Activated CD4-positive, alpha-beta T cell treated with anti-CD3 and anti-CD28 coated beads for 48 hours (primary cell): ENCODE measurements around the gene HPCAL1.
"Not testable (repeated sequence)": the region's sequence is repeated elsewhere in the genome, so short reads cannot be mapped to it uniquely, and the experiment has no call there.

Source experiments
- DNase-seq: peaks from one replicate; pipeline ENCODE4 v3.0.0-alpha.2; 2020

The HPCAL1 gene

GRCh38 chr2:10302479-10303180, at the start of gene HPCAL1:
HPCAL1 (plus strand) TSS chr2:10302904; CDS start chr2:10419758, 116,854 bp downstream.
- DNase-seq = peak; percentile 85

GRCh38 chr2:10253596-10254372, 48.9 kb upstream of the HPCAL1 start:
- no peak for DNase-seq

GRCh38 chr2:10254373-10255188, 48.1 kb upstream of the HPCAL1 start:
- DNase-seq = no peak

- DNase-seq = no peak
These were observed 47.3 kb upstream of the HPCAL1 start for GRCh38 chr2:10255189-10256030.

GRCh38 chr2:10256031-10256514, 46.6 kb upstream of the HPCAL1 start:
- DNase-seq = no peak

- DNase-seq = no peak
These were observed 46.1 kb upstream of the HPCAL1 start for GRCh38 chr2:10256515-10257031.

- DNase-seq = no peak
These were observed 45.7 kb upstream of the HPCAL1 start for GRCh38 chr2:10257036-10257435.

- no peak for DNase-seq
These were observed 45.1 kb upstream of the HPCAL1 start for GRCh38 chr2:10257500-10258147.

- no peak for DNase-seq
These were observed 44.4 kb upstream of the HPCAL1 start for GRCh38 chr2:10258326-10258725.

- DNase-seq = no peak
These were observed 44.0 kb upstream of the HPCAL1 start for GRCh38 chr2:10258726-10259125.

- no peak for DNase-seq
These were observed 42.6 kb upstream of the HPCAL1 start for GRCh38 chr2:10260130-10260529.

GRCh38 chr2:10263526-10263925, 39.2 kb upstream of the HPCAL1 start:
- not testable (repeated sequence) for DNase-seq

GRCh38 chr2:10264506-10265328, 38.0 kb upstream of the HPCAL1 start:
- DNase-seq = no peak

- no peak for DNase-seq
These were observed 37.2 kb upstream of the HPCAL1 start for GRCh38 chr2:10265329-10266132.

GRCh38 chr2:10266133-10266620, 36.5 kb upstream of the HPCAL1 start:
- no peak for DNase-seq

- DNase-seq = no peak
These were observed 35.7 kb upstream of the HPCAL1 start for GRCh38 chr2:10267036-10267435.

- no peak for DNase-seq
These were observed 34.9 kb upstream of the HPCAL1 start for GRCh38 chr2:10267551-10268465.

- no peak for DNase-seq
These were observed 33.4 kb upstream of the HPCAL1 start for GRCh38 chr2:10269291-10269690.
